HTR-8/SVneo (cell line): ENCODE measurements around the gene SOST.
"Not testable (repeated sequence)": the region's sequence is repeated elsewhere in the genome, so short reads cannot be mapped to it uniquely, and the experiment has no call there.

ENCODE experiments used
- DNase-seq: peaks from one replicate; pipeline ENCODE4 v3.0.0; 2011; ENCODE audit warnings: low spot score, mixed read lengths; ENCODE audit not compliant: insufficient read length
- FAIRE-seq: peaks from 2 replicates; lab custom pipeline; 2011; peaks lifted over from hg19 to GRCh38; lab: Jason Lieb, UNC

The SOST gene

GRCh38 chr17:43758497-43759174, at the start of gene SOST:
Gene SOST (minus strand): TSS chr17:43758791. CDS start chr17:43758741, 50 bp downstream.
- DNase-seq, result no peak
- no peak for FAIRE-seq

GRCh38 chr17:43808076-43808475, 49.5 kb upstream of the SOST start:
- FAIRE-seq, result no peak
- DNase-seq, result no peak

- DNase-seq (no peak), FAIRE-seq (no peak)
Measured at GRCh38 chr17:43805117-43805516, 46.5 kb upstream of the SOST start.

GRCh38 chr17:43803758-43804157, 45.2 kb upstream of the SOST start:
- no peak for FAIRE-seq
- DNase-seq, result no peak

- FAIRE-seq (peak; percentile 46), DNase-seq (no peak)
Measured at GRCh38 chr17:43801844-43802243, 43.3 kb upstream of the SOST start.

GRCh38 chr17:43800736-43801135, 42.1 kb upstream of the SOST start:
- DNase-seq (no peak), FAIRE-seq (no peak)

GRCh38 chr17:43799047-43799446, 40.5 kb upstream of the SOST start:
- FAIRE-seq (no peak), DNase-seq (no peak)

- not testable (repeated sequence) for DNase-seq, FAIRE-seq
Measured at GRCh38 chr17:43798024-43798423, 39.4 kb upstream of the SOST start.

GRCh38 chr17:43792668-43793067, 34.1 kb upstream of the SOST start:
- not testable (repeated sequence) for DNase-seq, FAIRE-seq

- FAIRE-seq, result peak; percentile 91
- peak; percentile 76 for DNase-seq
Measured at GRCh38 chr17:43791589-43791988, 33.0 kb upstream of the SOST start.

GRCh38 chr17:43790311-43790940, 31.8 kb upstream of the SOST start:
- DNase-seq (no peak), FAIRE-seq (peak; percentile 38)

GRCh38 chr17:43789482-43789881, 30.9 kb upstream of the SOST start:
- no peak for DNase-seq
- no peak for FAIRE-seq

GRCh38 chr17:43788540-43788939, 29.9 kb upstream of the SOST start:
- FAIRE-seq, result no peak

GRCh38 chr17:43787728-43788127, 29.1 kb upstream of the SOST start:
- DNase-seq, result no peak
- FAIRE-seq, result no peak

More at GRCh38 chr17:43788540-43788939, 29.9 kb upstream of the SOST start:
- DNase-seq, result no peak

GRCh38 chr17:43784628-43785101, 26.1 kb upstream of the SOST start:
- DNase-seq (no peak), FAIRE-seq (no peak)

- no peak for FAIRE-seq
- DNase-seq, result no peak
Measured at GRCh38 chr17:43784068-43784467, 25.5 kb upstream of the SOST start.

GRCh38 chr17:43782913-43783680, 24.5 kb upstream of the SOST start:
- DNase-seq (no peak), FAIRE-seq (no peak)

- no peak for DNase-seq
- FAIRE-seq, result no peak
Measured at GRCh38 chr17:43780135-43780534, 21.5 kb upstream of the SOST start, which contains the start of gene CFAP97D1. Gene CFAP97D1 (plus strand): TSS chr17:43780435. CDS start chr17:43780463, 28 bp downstream.

GRCh38 chr17:43779145-43780125, 20.8 kb upstream of the SOST start:
- DNase-seq (no peak), FAIRE-seq (no peak)
